ENCODE data around the gene RAB3A.

Gene RAB3A

DNA sequence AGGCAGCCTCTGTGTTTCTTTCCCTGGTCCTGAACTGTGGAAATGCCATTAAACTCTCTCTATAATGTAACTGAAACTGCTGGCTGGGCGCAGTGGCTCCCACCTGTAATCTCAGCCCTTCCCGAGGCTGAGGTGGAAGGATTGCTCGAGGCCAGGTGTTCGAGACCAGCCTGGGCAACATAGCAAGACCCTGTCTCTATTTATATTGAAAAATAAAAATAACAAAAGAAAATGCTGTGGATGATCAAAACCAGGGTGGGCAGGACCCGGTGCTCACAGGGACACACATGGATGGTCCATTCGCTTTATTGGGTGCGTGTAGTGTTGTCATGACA, 7.4 kb downstream of the RAB3A start:
- DNase-seq, result no peak

DNA sequence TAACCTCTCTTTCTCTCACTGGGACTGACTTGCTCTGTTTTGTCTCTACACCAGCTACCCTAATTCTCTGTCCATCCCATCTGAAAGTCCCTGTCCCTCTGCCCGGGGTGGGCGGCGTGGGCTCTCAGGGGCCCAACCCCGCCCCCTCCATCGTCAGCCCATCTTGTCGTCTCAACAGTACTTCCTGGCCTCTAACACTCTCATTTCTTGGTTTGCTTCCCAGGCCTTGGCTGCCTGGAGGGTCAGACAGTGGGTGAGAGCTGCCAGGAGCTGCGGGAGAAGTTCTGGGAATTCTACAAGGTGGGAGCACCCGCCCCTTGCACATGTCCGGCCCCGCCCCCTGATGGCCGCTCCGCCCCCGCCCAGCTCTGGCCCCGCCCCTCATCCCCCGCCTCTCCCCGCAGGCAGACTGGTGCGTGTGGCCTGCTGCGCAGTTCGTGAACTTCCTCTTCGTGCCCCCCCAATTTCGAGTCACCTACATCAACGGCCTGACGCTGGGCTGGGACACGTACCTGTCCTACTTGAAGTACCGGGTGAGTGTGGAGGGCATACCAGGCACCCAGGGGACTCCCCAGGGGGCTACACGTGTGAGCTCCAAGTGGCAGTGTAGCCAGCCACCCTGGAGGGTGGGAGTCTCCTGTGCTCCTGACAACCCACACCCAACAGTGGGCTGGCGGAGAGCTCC, 9.1 kb downstream of the RAB3A start:
- DNase-seq, result peak; percentile 51

- DNase-seq, result no peak
These were observed 9.7 kb downstream of the RAB3A start for GRCh38 chr19:18194181-18194530.

DNA sequence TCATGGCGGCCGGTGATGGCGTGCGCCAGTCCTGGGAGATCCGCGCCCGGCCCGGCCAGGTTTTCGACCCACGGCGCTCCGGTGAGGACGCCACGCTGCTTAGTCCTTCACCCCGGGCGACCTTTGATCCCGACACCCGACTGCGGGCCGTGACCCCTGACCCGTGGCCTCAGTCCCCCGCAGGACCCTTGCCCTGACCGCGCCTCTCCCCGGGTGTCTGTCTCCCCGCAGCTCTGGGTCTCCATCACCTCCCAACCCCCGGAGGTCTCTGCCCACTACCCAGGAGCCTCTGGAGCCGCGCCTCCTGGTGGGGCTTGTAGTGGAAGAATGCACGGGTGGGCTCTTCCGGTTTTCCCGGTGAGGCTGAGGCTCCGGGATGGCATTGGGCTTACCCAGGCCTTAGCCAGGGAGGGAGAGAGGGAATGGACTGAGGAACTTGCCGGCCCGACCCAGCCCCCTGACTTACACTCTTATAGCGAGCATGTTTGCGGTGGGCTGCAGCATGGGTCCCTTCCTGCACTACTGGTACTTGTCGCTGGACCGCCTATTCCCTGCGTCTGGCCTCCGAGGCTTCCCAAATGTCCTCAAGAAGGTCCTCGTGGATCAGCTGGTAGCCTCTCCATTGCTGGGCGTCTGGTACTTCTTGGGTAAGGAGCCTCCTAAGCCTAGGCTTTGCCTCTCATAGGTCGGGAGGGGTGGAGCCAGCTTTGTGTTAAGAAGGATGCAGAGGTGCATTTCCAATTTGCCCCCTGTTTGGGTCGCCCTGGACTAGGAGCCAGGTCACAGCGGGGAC, 10.3 kb downstream of the RAB3A start:
- no peak for DNase-seq

DNA sequence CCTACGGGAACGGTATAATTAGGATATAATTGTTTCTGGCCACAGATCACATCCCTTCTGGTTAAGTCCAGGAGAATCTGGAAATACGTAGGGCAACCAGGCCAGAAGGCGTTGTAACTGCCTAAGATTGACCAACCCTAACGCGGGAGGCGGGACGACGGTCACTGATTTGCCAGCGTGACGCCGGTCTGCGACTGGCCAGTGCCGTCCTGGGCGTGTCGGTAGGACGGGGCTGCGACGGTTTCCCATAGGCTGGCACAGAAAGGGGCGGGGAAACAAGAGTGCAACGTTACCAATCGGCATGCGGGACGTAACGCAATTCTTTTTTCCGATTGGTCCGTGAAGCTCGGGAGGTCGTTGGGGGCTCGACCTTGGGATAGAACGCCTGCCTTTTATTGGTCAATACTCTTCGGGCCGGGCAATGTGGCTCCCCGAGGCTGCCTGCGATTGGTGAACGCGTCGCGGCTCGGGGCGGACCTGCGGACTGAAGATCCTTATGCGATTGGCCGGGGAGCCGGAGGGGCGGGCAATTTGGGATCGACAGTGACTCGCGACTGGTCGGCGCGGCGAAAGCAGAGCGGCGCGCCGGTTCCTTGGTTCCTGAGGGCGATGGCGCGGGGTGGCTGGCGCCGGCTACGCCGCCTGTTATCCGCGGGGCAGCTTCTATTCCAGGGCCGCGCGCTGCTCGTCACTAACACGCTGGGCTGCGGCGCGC, 11.0 kb downstream of the RAB3A start, which contains the start of gene MPV17L2:
MPV17L2 (plus strand) TSS at position 546 of the 715 bp plus-strand sequence; CDS start at position 610, 64 bp downstream.
- peak; percentile 99 for DNase-seq

GRCh38 chr19:18191640-18192062, 12.2 kb downstream of the RAB3A start:
- no peak for DNase-seq

DNA sequence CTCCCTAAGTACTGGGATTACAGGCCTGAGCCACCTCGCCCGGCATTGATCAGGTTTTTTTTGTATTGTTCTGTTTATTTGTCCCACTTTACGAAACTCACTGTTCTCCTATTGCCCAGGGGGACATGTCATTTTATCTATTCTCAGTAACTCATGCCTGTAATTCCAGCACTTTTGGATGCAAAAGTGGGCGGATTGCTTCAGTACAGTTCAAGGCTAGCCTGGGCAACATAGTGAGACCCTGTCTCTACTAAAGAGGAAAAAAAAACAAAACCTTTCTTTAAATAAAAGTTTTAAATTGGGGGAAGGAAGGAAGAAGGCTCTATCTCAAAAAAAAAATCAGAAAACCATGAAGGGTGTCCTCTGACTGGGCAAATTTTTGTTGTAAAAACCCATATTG, 13.6 kb downstream of the RAB3A start:
- no peak for DNase-seq

- no peak for DNase-seq
These were observed 18.3 kb downstream of the RAB3A start for GRCh38 chr19:18185538-18185937.

DNA sequence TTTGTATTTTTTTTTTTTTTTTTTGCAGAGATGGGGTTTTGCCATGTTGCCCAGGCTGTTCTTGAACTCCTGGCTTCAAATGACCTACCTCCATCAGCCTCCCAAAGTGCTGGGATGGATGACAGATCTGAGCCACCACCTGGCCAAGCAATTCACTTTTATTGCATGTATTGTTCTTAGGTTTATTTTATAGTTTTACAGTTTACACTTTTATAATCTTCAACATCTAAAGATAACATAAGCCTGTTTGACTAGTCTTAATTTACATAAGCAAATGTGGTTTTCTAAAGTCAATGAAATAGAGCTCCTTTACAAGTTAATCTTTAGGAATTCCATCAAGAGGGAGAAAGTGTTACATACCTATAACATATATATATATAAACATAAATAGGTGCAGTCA, 20.3 kb downstream of the RAB3A start:
- no peak for DNase-seq

- DNase-seq, result no peak
These were observed 23.9 kb downstream of the RAB3A start for GRCh38 chr19:18179957-18180356.

GRCh38 chr19:18176367-18177310, 27.2 kb downstream of the RAB3A start:
- DNase-seq, result no peak

GRCh38 chr19:18174983-18175382, 28.9 kb downstream of the RAB3A start:
- no peak for DNase-seq

DNA sequence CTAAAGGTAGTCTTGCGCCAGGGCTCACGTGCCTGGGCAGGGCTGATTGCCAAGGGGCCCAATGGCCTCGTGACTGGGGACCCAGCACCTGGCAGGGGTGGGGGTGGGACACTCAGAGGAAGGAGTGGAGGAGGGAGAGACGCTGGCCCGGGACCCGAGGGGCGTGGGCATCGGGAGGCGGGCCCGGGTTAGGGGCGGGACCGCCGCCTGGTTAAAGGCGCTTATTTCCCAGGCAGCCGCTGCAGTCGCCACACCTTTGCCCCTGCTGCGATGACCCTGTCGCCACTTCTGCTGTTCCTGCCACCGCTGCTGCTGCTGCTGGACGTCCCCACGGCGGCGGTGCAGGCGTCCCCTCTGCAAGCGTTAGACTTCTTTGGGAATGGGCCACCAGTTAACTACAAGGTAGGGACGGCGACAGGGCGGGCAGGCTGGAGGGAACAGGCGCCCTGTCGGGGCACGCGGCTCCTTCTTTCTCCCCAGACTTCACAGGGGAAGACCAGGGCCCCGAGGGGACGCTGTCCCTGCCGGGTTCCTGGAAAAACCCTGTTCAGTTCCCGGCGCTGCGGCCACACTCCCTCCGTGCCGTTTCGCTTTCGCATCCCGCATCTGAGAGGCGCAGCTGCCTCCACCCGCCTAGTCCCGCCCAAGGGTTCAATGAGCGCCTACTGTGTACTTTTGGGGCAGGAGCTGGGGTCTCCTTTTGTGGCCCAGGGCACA, 30.1 kb downstream of the RAB3A start, which contains the start of gene IFI30:
IFI30 (plus strand) TSS at position 242 of the 717 bp plus-strand sequence; CDS start at position 271, 29 bp downstream.
- peak; percentile 80 for DNase-seq

- DNase-seq, result no peak
These were observed 30.7 kb downstream of the RAB3A start for GRCh38 chr19:18173054-18173571.

- DNase-seq, result no peak
These were observed 31.4 kb downstream of the RAB3A start for GRCh38 chr19:18172331-18173053.

DNA sequence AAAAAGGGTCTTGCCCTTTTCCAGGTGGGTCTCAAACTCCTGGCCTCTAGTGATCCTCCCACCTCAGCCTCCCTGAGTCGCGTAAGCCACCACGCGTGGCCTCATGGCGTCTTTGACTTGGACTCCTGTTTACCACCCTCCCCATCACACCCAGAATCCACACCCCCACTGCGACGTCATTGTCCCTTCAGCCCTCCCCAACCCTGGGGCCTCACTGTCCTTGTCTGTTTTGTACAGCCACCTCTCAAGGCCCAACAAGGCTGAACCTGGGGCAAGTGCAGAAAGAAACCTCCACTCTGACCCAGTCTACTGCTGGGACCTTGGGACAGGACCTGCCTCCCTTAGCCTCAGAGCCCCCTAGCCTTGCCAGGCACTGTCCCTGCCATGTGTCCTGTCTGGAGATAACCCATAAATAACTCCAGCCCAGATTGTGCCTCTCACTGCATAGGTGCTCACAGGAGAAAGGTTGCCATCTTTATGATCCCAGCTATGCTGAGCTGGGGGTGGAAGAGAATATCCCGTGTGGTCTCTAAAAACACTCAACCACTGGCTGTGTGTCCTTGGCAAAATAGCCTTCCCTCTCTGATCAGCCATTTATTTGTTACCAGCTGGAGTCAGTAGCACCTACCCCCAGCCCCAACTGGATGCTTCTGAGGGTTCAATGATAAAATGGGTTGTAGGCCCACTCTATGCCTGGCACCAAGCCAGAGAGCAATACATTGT, 32.1 kb downstream of the RAB3A start:
- no peak for DNase-seq

- no peak for DNase-seq
These were observed 33.1 kb downstream of the RAB3A start for GRCh38 chr19:18170714-18171255.

DNA sequence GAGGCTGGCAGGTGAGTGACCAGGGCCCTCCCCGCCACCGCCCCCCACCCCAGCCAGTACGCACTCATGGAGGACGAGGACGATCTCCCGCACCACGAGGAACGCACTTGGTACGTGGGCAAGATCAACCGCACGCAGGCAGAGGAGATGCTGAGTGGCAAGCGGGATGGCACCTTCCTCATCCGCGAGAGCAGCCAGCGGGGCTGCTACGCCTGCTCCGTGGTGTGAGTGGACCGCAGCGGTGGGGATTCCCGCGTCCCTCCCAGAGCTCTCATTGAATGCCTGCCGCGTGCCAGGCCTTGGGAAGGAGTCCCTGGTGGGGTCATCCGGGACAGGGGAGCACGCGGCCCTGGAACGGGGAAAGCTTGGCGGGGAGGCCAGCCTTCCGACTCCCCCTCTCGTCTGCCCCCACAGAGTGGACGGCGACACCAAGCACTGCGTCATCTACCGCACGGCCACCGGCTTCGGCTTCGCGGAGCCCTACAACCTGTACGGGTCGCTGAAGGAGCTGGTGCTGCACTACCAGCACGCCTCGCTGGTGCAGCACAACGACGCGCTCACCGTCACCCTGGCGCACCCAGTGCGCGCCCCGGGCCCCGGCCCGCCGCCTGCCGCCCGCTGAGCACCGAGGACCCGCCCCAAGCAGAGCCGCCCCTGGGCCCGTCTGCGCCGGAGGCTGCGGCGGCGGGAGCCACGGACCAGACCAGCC, 35.0 kb downstream of the RAB3A start:
- DNase-seq, result no peak

DNA sequence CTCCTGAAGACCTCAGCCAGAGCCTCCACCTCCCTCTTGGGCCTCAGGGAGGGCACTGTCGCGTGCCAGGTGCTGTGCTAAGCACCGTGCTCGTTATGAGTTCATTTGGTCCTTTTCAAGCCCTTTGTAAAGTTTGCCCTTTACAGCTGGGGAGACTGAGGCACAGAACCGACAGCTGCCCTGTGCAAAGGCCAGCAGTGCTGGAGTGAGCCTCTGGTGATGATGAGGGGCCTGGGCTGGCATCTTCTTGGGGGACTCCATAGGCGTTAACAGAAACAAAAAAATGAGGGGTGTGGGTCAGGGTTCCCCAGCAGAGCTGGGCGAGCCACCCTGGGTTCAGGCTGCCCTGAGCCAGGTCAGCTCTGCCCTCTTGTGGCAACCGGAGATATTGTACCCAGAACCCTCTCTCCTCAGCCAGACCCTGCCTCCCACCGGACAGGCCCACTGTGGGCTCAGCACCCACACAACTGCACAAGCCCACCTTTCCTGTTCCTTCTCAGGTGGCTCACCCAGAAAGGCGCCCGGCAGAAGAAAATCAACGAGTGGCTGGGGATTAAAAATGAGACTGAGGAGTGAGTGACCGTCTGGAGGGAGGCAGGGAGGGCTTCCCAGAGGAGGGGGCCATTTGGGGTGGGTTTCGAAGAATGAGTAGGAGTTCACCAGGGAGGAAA, 35.7 kb downstream of the RAB3A start:
- peak; percentile 69 for DNase-seq

Measured in CD4-positive, alpha-beta T cell treated with Interleukin-6 for 4 hours (primary cell).